Measurements from ENCODE around the gene PURA.

The PURA gene

GRCh38 chr5:140159014-140159927 lies 45.4 kb downstream of the PURA start:
- DNase-seq (ENCODE audit: low spot score) = no peak

- DNase-seq (ENCODE audit: low spot score) = no peak
Observed at GRCh38 chr5:140162275-140162674, 48.4 kb downstream of the PURA start.

- DNase-seq (ENCODE audit: low spot score) = no peak
Observed at GRCh38 chr5:140162781-140163180, 48.9 kb downstream of the PURA start.

- DNase-seq (ENCODE audit: low spot score) = no peak
Observed at GRCh38 chr5:140165101-140165922, 51.4 kb downstream of the PURA start.

GRCh38 chr5:140165923-140166270 lies 52.0 kb downstream of the PURA start:
- no peak for DNase-seq (ENCODE audit: low spot score)

GRCh38 chr5:140166911-140167310 lies 53.0 kb downstream of the PURA start:
- DNase-seq (ENCODE audit: low spot score) = no peak

- DNase-seq (ENCODE audit: low spot score) = no peak
Observed at GRCh38 chr5:140168371-140168770, 54.5 kb downstream of the PURA start.

- DNase-seq (ENCODE audit: low spot score) = no peak
Observed at GRCh38 chr5:140169410-140169809, 55.5 kb downstream of the PURA start.

- DNase-seq (ENCODE audit: low spot score) = no peak
Observed at GRCh38 chr5:140172483-140172882, 58.6 kb downstream of the PURA start.

- DNase-seq (ENCODE audit: low spot score) = no peak
Observed at GRCh38 chr5:140174014-140174413, 60.1 kb downstream of the PURA start.

GRCh38 chr5:140174465-140175366 lies 60.8 kb downstream of the PURA start, which contains the start of gene CYSTM1:
CYSTM1 (plus strand) TSS chr5:140175188; CDS start chr5:140194466, 19,278 bp downstream.
- peak; percentile 97 for DNase-seq (ENCODE audit: low spot score)
